Measurements from ENCODE around the gene CWC25.

DNA sequence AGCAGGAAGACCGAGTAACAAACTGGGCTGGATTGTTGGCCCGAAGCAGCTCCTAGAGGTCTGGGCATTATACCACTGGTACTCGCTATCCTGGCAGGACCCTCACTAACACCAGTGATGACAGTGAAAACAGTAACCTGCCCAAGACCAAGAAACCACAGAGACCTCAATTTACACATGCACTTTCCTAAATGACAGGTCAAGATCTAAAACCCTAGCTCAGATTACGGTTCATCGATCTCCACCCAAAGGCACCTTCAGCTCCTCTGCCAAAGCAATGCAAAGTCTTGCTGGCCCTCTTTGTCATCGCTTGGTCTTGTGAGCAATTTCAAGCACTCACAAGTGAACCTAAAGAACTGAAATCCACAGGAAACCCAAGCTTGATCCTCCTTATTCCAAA lies 27.3 kb downstream of the CWC25 start:
- TF ChIP-seq, protein P1, sequence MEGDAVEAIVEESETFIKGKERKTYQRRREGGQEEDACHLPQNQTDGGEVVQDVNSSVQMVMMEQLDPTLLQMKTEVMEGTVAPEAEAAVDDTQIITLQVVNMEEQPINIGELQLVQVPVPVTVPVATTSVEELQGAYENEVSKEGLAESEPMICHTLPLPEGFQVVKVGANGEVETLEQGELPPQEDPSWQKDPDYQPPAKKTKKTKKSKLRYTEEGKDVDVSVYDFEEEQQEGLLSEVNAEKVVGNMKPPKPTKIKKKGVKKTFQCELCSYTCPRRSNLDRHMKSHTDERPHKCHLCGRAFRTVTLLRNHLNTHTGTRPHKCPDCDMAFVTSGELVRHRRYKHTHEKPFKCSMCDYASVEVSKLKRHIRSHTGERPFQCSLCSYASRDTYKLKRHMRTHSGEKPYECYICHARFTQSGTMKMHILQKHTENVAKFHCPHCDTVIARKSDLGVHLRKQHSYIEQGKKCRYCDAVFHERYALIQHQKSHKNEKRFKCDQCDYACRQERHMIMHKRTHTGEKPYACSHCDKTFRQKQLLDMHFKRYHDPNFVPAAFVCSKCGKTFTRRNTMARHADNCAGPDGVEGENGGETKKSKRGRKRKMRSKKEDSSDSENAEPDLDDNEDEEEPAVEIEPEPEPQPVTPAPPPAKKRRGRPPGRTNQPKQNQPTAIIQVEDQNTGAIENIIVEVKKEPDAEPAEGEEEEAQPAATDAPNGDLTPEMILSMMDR (IDR thresholded peaks at IDR 0.05) = no peak
- TF ChIP-seq POLR2A (IDR thresholded peaks at IDR 0.05) = no peak
